ENCODE results near the gene BIN2. TPM values are rescaled to one million over a fixed set of nuclear protein-coding genes. Genes with fewer than 3 reads are reported as not detected.
A peak's percentile ranks its signal among the peaks of the same experiment; 100 is the strongest.
"Not testable (repeated sequence)": the region's sequence is repeated elsewhere in the genome, so short reads cannot be mapped to it uniquely, and the experiment has no call there.

BIN2 gene
- total RNA-seq, 1 experiment from 2014 or later, result 0.14 TPM

- Histone ChIP-seq H3K4me3 (ENCODE audit: insufficient read depth, low read depth, low read length) (no peak overlapping the region), H3K27me3 (ENCODE audit: control insufficient read depth, insufficient read depth, low read length) (no peaks in the 10 kb centered on the region), H3K36me3 (replicated peaks; ENCODE audit: control insufficient read depth, insufficient read depth, low read length) (no peaks in the 10 kb centered on the region)
- DNase-seq, result no peak
Observed at GRCh38 chr12:51333536-51333935, 9.6 kb upstream of the BIN2 start.

DNA sequence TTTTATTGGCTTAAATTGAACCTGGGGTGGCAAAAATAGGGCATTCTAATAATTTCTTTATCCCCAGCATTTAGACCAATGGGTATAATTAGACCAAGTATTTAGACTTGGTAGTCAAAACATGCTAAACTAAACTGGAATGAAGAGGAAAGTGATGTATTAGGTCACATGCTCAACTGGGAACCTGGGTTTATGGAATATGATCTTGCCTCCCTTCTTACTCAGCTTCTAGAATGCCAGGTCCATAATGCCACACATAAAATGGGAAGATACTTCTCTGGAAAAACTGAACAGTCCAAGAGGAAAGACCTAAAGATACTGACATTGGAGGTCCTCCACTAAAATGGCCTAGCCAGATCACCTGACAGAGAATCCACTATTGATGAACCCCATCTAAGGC lies 6.2 kb upstream of the BIN2 start:
- Histone ChIP-seq H3K27me3 (ENCODE audit: control insufficient read depth, insufficient read depth, low read length) (no peaks in the 10 kb centered on the region), H3K36me3 (replicated peaks; ENCODE audit: control insufficient read depth, insufficient read depth, low read length) (no peaks in the 10 kb centered on the region), H3K4me3 (ENCODE audit: insufficient read depth, low read depth, low read length) (no peak overlapping the region)
- no peak for DNase-seq

- Histone ChIP-seq H3K27me3 (ENCODE audit: control insufficient read depth, insufficient read depth, low read length) (no peaks in the 10 kb centered on the region), H3K4me3 (ENCODE audit: insufficient read depth, low read depth, low read length) (no peak overlapping the region), H3K36me3 (replicated peaks; ENCODE audit: control insufficient read depth, insufficient read depth, low read length) (no peaks in the 10 kb centered on the region)
- no peak for DNase-seq
Observed at GRCh38 chr12:51329742-51330141, 5.8 kb upstream of the BIN2 start.

- H3K27me3 ChIP-seq (ENCODE audit: control insufficient read depth, insufficient read depth, low read length), result no peaks in the 10 kb centered on the region
- H3K36me3 ChIP-seq (replicated peaks; ENCODE audit: control insufficient read depth, insufficient read depth, low read length), result no peaks in the 10 kb centered on the region
- DNase-seq, result no peak
- no peak overlapping the region for H3K4me3 ChIP-seq (ENCODE audit: insufficient read depth, low read depth, low read length)
Observed at GRCh38 chr12:51328587-51328986, 4.6 kb upstream of the BIN2 start.

GRCh38 chr12:51326698-51327439 lies 2.9 kb upstream of the BIN2 start:
- Histone ChIP-seq H3K27me3 (ENCODE audit: control insufficient read depth, insufficient read depth, low read length) (no peaks in the 10 kb centered on the region), H3K4me3 (ENCODE audit: insufficient read depth, low read depth, low read length) (no peak overlapping the region), H3K36me3 (replicated peaks; ENCODE audit: control insufficient read depth, insufficient read depth, low read length) (no peaks in the 10 kb centered on the region)
- DNase-seq, result no peak

DNA sequence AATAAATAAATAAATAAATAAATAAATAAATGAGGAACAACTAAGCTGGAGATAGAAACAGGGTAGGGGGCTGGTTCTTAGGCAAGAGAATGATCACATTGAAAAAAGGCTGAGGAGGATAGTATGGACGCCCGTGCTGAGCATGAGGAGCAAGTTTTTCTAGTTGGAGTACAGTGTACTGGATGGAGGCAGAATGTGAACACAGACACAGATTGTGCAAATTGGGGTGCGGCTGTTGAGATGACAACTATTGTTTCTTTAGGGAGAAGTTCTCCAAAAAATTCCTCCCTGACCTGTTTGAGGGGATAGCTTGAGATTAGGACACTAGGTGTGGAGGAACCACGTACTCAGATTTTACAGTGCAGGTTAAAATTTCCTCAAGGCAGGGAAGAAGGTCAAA lies 979 bp upstream of the BIN2 start:
- Histone ChIP-seq H3K27me3 (ENCODE audit: control insufficient read depth, insufficient read depth, low read length) (no peaks in the 10 kb centered on the region), H3K4me3 (ENCODE audit: insufficient read depth, low read depth, low read length) (no peak overlapping the region), H3K36me3 (replicated peaks; ENCODE audit: control insufficient read depth, insufficient read depth, low read length) (no peaks in the 10 kb centered on the region)
- no peak for DNase-seq

DNA sequence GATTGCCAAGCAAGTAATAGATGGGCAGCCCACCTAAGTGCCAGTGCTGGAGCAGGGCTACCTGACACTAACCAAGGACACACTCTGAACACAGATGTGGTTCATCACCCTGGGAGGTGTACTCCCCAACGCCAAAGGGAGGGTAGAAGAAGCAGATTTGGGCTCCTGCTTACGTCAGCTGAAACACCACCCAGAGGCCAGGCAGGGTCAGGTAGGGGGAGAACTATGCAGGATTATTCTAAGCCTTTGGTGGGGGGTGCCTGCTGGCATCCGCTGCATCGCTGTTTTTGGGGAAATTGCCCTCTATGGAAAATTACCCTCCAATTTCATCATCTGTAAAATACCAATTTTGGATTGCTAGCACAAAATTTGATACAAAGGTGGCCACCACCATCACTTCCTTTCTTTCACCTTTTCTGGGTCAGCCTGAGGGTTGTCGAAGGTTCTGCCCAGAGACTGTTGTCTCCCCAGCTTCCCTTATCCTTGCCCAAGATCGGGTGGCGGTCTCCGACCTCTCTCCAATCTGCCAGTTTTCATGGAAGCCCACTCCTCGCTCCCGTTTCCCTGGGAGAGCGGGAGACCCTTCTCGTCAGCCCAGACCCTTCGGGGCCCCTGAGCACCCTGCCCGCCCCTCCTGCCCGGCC lies 535 bp downstream of the BIN2 start:
- H3K27me3 ChIP-seq (ENCODE audit: control insufficient read depth, insufficient read depth, low read length), result no peaks in the 10 kb centered on the region
- peak; percentile 47 for DNase-seq
- no peaks in the 10 kb centered on the region for H3K36me3 ChIP-seq (replicated peaks; ENCODE audit: control insufficient read depth, insufficient read depth, low read length)
- H3K4me3 ChIP-seq (ENCODE audit: insufficient read depth, low read depth, low read length), result no peak overlapping the region

DNA sequence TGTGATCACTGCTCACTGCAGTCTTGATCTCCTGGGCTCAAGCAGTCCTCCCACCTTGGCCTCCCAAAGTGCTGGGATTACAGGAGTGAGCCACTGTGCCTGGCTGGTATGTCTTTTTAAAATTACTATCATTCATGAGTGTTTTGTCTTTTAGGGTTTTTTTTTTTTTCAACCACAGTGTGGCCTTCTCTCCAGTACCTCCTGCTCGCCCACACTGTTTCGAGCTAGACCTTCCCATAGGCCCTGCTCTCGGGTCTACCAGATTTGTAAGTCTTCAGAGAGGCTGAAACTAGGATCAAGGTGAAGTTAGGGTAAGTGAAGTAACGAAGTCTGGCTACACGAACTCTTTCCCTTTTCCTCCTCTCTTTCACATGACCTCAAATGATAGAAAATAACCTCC lies 1.5 kb downstream of the BIN2 start:
- DNase-seq, result no peak
- Histone ChIP-seq H3K27me3 (ENCODE audit: control insufficient read depth, insufficient read depth, low read length) (no peaks in the 10 kb centered on the region), H3K4me3 (ENCODE audit: insufficient read depth, low read depth, low read length) (no peak overlapping the region), H3K36me3 (replicated peaks; ENCODE audit: control insufficient read depth, insufficient read depth, low read length) (no peaks in the 10 kb centered on the region)

GRCh38 chr12:51321882-51322281 lies 2.1 kb downstream of the BIN2 start:
- no peaks in the 10 kb centered on the region for H3K27me3 ChIP-seq (ENCODE audit: control insufficient read depth, insufficient read depth, low read length)
- DNase-seq, result no peak
- H3K4me3 ChIP-seq (ENCODE audit: insufficient read depth, low read depth, low read length), result no peak overlapping the region
- no peaks in the 10 kb centered on the region for H3K36me3 ChIP-seq (replicated peaks; ENCODE audit: control insufficient read depth, insufficient read depth, low read length)

DNA sequence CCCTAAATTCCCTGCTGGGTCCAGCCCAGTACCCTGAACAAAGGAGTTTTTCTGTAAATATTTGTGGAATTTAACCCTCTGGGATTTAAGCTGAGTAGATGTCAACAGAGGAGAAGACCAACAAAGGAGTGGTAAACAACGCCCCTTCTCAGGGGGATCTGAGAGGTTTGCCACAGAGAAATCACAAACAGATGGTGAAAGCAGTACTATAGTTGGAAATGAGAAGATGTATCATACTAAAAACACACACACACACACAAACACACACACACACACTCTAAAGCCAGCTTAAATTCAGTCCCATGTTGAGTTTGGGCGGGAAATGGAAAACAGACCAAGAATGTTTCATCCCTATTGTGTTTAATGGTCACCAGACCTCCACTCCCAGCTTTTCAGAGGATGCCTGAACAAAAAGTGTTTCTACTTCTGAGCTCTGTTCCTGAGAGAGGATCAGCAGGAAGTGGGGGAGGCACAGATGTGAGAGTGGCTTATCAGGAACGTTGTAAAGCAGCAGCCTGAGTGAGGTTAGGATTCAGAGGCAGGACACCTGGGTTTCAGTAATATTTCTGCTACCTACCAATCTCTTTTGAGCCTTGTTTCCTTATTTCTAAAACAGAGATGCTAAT lies 3.2 kb downstream of the BIN2 start:
- H3K27me3 ChIP-seq (ENCODE audit: control insufficient read depth, insufficient read depth, low read length), result no peaks in the 10 kb centered on the region
- DNase-seq, result peak; percentile 72
- no peaks in the 10 kb centered on the region for H3K36me3 ChIP-seq (replicated peaks; ENCODE audit: control insufficient read depth, insufficient read depth, low read length)
- no peak overlapping the region for H3K4me3 ChIP-seq (ENCODE audit: insufficient read depth, low read depth, low read length)

GRCh38 chr12:51320311-51320694 lies 3.7 kb downstream of the BIN2 start:
- H3K27me3 ChIP-seq (ENCODE audit: control insufficient read depth, insufficient read depth, low read length), result no peaks in the 10 kb centered on the region
- DNase-seq, result no peak
- H3K4me3 ChIP-seq (ENCODE audit: insufficient read depth, low read depth, low read length), result no peak overlapping the region
- no peaks in the 10 kb centered on the region for H3K36me3 ChIP-seq (replicated peaks; ENCODE audit: control insufficient read depth, insufficient read depth, low read length)

DNA sequence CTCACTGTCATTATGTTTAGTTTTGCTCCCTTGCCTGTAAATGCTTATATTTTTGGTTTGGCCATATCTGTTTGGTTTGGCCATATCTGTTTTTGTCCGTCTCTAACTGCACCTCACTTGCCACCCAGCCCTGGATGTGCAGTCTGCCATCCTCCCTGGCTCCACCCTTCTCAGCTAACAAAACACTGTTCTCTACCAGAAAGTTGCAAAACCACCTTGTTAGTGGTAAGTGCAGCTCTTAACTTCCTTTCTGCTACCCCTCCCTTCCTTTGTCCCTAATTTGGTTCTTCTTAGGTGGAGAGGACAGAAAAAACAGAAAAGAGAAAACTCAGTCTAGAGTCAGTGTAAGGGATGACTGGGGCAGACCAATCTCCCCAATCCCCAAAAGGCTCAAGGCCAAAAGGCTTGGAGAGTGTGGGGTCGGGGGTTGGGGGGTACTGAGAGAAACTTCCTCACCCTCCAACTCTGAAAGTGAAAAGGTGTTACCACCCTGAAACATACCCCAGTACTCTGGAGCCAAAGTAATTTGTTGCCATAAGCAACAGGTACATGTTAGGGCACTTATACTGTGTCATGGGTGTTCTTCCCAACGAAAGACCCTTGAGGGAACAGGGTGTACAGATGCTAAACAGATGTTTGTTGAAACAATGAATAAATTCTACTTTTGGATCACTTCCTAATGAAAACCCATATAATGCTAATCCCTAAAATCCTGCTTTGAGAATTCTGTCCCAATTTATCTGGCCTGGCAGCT lies 5.0 kb downstream of the BIN2 start:
- Histone ChIP-seq H3K4me3 (ENCODE audit: insufficient read depth, low read depth, low read length) (no peak overlapping the region), H3K27me3 (ENCODE audit: control insufficient read depth, insufficient read depth, low read length) (no peaks in the 10 kb centered on the region), H3K36me3 (replicated peaks; ENCODE audit: control insufficient read depth, insufficient read depth, low read length) (no peaks in the 10 kb centered on the region)
- no peak for DNase-seq

DNA sequence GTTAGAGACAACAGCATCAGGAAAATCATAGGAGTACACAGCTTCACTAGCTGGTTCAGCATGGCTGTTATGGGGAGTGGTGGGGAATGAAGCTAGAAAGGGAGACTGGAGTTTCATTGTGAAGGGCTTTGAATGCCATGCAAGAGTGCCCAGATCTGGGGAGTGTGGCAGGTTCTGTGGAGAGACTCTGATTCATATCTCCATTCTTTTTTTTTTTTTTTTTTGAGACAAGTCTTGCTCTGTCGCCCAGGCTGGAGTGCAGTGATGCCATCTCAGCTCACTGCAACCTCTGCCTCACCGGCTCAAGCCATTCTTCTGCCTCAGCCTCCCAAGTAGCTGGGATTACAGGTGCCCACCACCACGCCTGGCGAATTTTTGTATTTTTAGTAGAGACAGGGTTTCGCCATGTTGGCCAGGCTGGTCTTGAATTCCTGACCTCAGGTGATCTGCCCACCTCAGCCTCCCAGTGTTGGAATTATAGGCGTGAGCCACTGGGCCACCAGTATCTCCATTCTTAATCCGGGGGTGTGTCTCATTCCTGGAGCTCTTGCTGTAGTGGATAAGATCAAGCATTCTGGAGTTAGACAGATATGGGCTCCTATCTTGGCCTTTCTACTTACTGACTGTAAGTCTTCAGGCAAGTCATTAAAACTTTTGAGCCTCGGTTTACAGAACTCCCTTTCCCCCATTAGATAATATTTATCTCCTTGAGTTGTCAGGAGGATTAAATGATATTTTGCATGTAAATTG lies 5.7 kb downstream of the BIN2 start:
- DNase-seq; H3K27me3 ChIP-seq (ENCODE audit: control insufficient read depth, insufficient read depth, low read length); H3K36me3 ChIP-seq (replicated peaks; ENCODE audit: control insufficient read depth, insufficient read depth, low read length); H3K4me3 ChIP-seq (ENCODE audit: insufficient read depth, low read depth, low read length): not testable (repeated sequence)

DNA sequence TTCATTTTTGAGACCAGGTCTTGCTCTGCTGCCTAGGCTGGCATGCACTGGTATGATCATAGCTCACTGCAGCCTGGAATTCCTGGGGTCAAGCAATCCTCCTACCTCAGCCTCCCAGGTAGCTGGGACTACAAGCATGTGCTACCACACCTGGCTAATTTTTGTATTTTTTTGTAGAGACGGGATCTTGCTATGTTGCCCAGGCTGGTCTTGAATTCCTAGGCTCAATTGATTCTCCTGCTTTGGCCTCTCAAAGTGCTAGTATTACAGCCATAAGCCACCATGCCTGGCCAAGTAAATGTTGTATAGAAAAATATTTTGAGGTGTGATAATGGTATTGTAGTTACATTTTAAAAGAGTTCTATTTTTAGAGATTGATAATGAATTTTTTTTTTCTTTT lies 12.6 kb downstream of the BIN2 start:
- Histone ChIP-seq H3K4me3 (ENCODE audit: insufficient read depth, low read depth, low read length) (no peak overlapping the region), H3K27me3 (ENCODE audit: control insufficient read depth, insufficient read depth, low read length) (no peaks in the 10 kb centered on the region)

More for the DNA sequence above, 12.6 kb downstream of the BIN2 start:
- no peak for DNase-seq
- no peaks in the 10 kb centered on the region for H3K36me3 ChIP-seq (replicated peaks; ENCODE audit: control insufficient read depth, insufficient read depth, low read length)
